H1 (cell line): ENCODE data around the gene VSIG2. TPM values are rescaled to one million over a fixed set of nuclear protein-coding genes. Genes with fewer than 3 reads are reported as not detected.

ENCODE experiments used
- RXRA ChIP-seq: IDR thresholded peaks from 2 replicates; pipeline ENCODE4 v1.6.1; 2011; ENCODE audit warnings: low read depth, mild to moderate bottlenecking, low read length, moderate library complexity; ENCODE audit not compliant: insufficient read depth
- SIX5 ChIP-seq: IDR thresholded peaks from 2 replicates; pipeline ENCODE4 v1.6.1; 2011; ENCODE audit warnings: mild to moderate bottlenecking, low read depth, low read length
- polyA plus RNA-seq, 7 experiments: library from polyadenylated mRNA; depleted of rRNA in 3 of 7; stranded (reverse) in 5 of 7; unstranded in 2 of 7; fragments of >200 nt in 5 of 7; fragments of 200-250 nt in 2 of 7; gene quantifications; 1 replicate in 5 of 7; 2 replicates in 1 of 7; 4 replicates in 1 of 7; pipeline versions ENCODE4 v1.2.1 to v1.2.3, GENCODE V29; 2011 to 2013; ENCODE audit warnings: missing spikeins in 2 of 7, mixed read lengths in 2 of 7
- total RNA-seq: library from RNA; stranded (reverse); fragmentation: NEBNext Ultra II Directional; extraction: Animal tissue kit (Norgen Biotek cat#: 25700); gene quantifications from 2 replicates; pipeline ENCODE4 v1.2.1, GENCODE V29; 2021

Gene VSIG2
- total and polyA plus RNA-seq, 2 of the 8 experiments (the other 6 are each of a cell fraction or from before 2014, with no cell fraction given): 0.18 TPM; not detected in 1

DNA sequence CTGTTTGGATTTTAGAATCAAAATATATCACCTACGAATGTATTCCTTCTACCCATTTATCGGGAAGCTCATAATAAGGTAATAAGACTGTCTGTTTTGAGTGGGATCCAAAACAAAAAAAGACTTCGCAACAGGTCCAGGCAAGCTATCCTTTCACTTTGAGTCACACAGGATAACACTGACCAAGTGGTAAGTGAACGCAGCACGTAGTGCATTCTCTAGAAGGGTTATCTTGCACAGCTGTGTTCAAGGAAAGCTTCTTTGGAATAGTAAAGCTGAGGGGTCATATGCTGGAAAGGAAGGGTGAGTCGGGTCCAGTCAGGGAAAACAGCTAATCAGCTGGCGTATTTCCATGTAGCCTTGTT is 34.7 kb downstream of the VSIG2 start (continued):
- TF ChIP-seq RXRA: no peak
- TF ChIP-seq SIX5: no peak
